GM18951 (cell line): Measurements from ENCODE around the gene PSMD5.
A peak's percentile ranks its signal among the peaks of the same experiment; 100 is the strongest.

ENCODE experiments used
- POLR2A ChIP-seq: IDR thresholded peaks from 4 replicates; pipeline ENCODE4 v1.6.1; 2011; ENCODE audit warnings: mild to moderate bottlenecking; ENCODE audit not compliant: insufficient read length, insufficient read depth; ENCODE audit errors: extremely low read depth
- in situ Hi-C: fragments of 300-500 bp; cut with MboI; formaldehyde crosslinking; loops from one replicate; pipeline ENCODE4 v1.12.0; 2022; ENCODE audit warnings: low sequenced_read_pairs, mixed read lengths, inconsistent platforms; ENCODE audit not compliant: unreplicated experiment

Gene PSMD5

DNA sequence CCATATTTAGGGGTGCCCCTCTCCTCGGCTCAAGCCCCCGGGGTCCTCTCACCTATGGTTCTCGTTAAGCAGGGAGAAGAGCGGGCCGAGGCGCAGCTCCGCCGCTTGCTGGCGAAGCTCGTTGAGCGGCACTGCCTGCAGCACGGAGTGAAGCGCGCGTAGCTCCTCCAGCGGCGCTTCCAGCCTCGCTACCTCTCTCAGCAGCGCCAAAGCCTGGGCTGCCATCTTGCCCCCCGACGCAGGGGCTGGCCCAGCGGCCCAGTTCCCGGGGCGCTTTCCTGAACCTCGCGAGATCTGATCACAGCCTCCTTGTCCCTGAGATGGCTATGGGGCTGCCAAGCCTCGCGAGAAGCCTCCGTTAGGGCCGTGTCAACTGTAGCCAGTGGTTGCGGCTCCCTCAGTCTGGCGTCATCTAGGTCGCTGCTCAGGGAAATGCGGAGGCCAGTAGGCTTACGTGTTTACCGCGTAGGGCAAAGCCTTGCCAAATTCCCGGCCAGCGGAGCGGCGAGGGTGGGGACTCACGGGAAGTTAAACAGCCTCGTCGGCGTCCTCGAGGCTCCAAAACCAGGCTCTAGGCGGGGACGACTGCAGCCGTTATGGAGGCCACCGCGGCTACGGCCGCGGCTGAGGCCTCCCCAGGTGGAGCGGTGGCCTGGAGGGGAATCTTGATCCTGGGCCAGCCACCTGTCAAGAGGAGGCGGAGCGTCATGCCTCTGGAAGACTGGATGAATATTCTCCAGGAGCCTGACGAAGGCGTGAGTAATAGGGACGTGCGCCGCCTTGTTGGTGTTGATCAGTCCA lies at the start of gene PSMD5:
Gene PSMD5, minus strand, starts transcription at position 238 of the 801 bp plus-strand sequence. Its CDS starts 13 bp downstream, at position 225.
- TF ChIP-seq POLR2A, result peak; percentile 98
- in situ Hi-C loops, result no loop called here

DNA sequence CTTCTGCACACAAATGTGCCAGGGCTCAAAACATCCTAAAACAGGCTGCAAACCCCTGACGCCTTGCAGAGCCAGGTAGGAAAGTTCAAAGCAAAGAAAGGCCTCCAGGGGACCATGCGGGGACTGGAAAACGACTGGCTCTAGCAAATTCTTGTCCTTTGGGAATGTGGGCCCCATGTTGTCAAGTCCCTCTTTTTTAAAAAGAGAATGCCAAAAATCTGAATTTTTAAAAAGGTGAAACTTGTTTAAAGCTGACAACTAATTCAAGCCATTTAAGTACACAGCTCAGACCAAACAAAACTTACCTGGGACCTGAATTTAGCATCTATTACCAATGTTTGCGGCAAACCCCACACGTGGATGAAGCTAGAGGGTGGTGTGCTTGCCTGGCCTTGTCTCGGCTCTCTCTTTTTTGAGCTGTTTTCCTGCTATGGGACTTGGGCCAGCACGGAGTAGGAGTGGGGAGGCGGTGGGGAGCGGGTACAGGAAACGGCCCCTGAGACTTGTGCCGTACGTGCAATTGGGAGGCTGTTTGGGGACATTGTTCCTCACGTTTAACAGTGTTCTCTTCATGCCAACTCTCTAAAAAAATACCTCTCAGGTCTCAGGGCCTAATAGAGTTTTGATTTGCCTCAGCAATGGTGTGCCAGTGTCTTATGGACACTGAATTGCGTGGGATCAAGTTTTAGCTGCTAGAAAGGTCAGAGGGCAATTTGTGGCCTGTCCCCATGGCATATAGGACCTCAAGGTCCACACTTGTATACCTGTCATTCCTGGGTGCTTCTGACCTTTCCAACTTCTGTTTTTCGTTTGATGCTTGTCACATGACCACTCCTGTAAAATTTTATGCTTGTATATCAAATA lies 49.4 kb upstream of the PSMD5 start:
- TF ChIP-seq POLR2A, result no peak
- in situ Hi-C loops, result no loop called here

DNA sequence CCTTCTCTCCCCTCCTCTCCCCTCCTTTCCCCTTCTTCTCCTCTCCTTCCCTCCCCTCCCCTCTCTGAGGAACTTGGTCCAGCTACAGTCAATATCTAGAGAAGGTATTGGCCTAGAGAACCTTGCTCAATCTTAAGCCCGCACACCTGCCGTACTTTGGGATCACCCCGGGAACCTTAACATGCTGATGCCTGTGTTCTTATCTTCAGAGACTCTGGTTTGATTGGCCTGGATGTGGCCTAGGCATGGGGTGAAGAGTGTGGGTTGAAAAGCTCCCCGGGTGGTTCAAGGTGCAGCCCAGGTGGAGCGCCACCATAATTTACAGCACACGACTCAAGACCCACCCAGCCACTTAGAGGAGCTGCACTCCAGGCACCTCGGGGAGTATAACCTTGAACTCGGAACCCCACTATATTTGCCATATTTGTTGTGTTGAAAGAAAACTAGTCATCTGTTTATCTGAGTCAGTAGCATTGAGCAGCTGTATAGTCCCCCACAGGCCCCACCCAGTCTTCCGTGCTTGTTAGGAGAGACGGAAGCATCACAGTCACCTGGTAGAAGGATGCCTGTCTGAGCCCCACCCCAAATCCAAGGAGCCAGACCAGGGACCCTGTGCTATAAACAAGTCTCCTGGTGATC lies 48.6 kb upstream of the PSMD5 start:
- no peak for TF ChIP-seq POLR2A
- in situ Hi-C loops, result no loop called here

DNA sequence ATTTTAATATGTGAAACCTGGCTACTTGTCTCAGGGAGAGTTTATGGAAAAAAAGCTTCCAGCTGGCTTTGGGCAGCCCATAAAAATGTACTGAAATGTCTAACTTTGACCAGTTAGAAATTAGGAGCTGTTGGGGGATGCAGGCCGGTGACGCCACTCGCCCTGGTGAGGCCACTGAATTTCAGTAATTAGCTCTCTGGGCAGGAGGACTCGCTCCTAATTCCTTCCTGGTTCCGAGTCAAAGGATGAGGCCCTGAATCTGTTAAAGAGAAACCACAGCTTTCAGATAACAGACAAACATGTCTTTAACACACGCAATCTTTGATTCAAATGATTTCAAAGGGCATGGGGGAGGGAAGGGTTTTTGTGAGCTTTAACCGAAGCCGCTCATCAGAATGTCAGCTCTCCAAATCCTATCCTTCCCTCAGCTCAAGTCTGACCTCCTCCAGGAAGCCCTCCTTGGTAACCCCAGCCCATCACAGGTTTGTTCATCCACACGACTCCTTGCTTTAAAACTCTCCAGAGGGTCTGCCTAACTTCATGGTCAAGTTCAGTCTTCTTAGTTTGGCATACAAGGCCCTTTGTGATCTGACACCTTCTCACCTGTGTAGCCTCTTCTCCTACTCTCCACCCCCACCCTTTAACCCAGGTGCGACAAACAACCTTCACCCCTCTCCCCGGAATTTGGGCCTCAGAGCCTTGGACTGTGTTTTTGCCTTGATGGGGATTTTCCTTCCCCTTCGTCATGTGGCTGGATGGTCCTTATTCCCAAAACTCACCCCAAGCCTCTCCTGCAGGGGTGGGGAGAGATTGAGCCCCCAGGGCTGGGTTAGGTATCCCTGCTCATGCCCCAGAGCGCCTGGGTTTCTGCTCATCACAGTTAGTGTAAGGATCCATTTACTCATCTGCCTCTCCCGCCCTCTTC lies 47.9 kb upstream of the PSMD5 start:
- in situ Hi-C loops, result no loop called here
- TF ChIP-seq POLR2A, result no peak

DNA sequence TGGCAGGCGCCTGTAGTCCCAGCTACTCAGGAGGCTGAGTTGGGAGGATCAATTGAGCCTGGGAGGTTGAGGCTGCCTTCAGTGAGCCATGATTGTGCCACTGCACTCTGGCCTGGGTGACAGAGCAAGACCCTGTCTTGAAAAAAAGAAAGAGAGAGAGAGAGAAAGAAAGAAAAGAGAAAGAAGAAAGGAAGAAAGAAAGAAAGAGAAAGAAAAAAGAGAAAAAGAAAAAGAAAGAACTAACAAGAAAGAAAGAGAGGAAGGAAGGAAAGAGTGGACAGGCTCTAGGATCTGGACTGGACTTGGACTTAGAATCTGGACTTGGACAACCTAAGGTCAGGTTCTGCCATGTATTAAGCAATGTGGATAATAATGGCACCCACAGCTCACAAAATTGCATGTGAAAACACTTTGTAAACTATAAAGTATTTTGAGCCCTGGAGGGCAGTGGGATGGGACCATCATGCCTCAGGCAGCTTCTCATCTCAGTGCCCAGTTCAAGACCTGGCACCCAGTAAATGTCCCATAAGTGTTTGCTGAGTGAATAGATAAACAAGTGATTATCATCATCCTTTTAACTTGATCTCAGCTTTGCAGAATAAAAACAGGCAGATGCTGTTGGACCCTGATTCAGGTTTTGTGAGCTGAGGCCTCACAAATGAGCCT lies 47.0 kb upstream of the PSMD5 start:
- no peak for TF ChIP-seq POLR2A
- in situ Hi-C loops, result no loop called here

DNA sequence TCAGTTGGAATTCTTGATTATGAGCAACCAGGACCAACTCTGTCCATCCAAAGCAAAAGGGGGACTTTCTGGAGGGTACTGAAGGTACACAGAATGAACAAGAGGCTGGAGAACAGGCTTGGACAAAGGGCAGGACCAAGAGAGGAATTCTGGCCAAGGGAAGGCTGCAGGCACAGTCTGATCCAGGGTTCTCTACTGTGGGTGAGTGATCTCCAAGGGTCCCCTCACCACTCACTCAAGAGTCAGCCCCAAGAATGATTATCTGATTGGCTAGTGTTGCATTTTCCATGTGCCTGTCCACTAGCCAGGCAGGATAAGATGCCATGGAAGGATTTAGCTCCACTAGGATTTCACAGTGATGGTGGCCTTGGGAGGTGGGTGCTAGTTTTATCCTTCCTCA lies 45.9 kb upstream of the PSMD5 start:
- in situ Hi-C loops, result no loop called here

GRCh38 chr9:120886490-120886967 lies 43.8 kb upstream of the PSMD5 start:
- no peak for TF ChIP-seq POLR2A
- in situ Hi-C loops, result no loop called here

More for the DNA sequence above, 45.9 kb upstream of the PSMD5 start:
- TF ChIP-seq POLR2A, result no peak

DNA sequence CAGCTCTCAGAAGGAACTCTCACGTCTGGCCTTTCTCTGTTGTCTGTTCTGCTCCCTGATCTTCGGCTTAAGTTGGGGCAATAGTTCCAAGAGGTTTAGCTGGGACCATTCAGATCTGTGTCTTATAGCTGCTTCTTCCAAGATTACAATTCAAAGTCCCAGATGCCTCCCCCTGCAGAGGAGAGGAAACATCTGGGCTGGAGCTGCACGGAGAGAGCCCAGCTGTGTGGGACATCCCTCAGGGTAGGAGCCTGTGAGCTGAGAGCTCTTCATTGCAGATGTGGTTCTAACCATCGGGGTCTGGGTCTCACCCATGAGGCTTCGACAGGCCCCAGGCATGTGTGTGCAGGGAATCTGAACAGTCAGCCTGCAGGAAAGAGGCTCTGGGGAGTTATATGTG lies 43.2 kb upstream of the PSMD5 start:
- in situ Hi-C loops, result no loop called here
- TF ChIP-seq POLR2A, result no peak

- TF ChIP-seq POLR2A, result no peak
- in situ Hi-C loops, result no loop called here
Measured at GRCh38 chr9:120885457-120885856, 42.7 kb upstream of the PSMD5 start.

- in situ Hi-C loops, result no loop called here
- TF ChIP-seq POLR2A, result no peak
Measured at GRCh38 chr9:120883608-120883996, 40.9 kb upstream of the PSMD5 start.

DNA sequence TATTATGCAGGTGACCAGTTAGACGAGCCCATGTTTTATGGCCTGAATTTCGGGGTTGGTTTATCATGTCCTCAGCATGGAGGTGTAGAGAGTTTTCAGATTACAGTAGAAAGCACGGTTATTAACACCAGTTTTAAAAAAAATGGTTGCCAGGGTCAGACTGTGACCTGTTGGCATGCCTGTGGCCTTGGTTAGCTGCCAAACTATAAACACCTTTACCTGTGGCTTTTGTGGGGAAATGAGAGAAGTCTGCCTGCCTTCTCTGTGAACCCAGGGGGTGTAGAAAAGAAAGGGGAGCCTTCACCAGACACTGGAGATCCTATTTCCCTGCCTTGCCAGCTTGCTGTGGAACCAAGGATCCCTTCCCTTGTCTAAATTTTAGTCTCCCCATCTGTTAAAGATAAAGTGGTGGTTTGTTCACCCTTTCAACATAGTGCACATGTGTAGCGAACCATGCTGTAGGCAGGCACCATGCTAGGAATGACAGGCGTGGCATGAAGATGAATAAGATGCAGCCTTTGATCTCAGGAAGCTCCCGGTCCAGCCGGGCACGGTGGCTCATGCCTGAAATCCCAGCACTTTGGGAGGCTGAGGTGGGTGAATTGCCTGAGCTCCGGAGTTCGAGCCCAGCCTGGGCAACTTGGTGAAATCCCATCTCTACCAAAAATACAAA lies 40.3 kb upstream of the PSMD5 start:
- no peak for TF ChIP-seq POLR2A
- in situ Hi-C loops, result no loop called here
